AG04450 (cell line): ENCODE measurements around the gene RASL10B. TPM values are rescaled to one million over a fixed set of nuclear protein-coding genes. Genes with fewer than 3 reads are reported as not detected.

Experiments
- CTCF ChIA-PET: fragments of 300-600, 350-600 bp; formaldehyde crosslinking; extraction: SDS; loops from one replicate; lab custom pipeline; 2022; ENCODE audit warnings: antibody characterized with exemption, inconsistent platforms; lab: Charles Lee
- POLR2A ChIA-PET: fragments of 350-600 bp; formaldehyde crosslinking; extraction: SDS; loops from one replicate; lab custom pipeline; 2021; ENCODE audit warnings: antibody characterized with exemption, inconsistent platforms; lab: Yijun Ruan, JAX
- DNase-seq: peaks from one replicate; pipeline ENCODE4 v3.0.0-alpha.2; 2011; ENCODE audit warnings: low read depth, low spot score
- H3K27ac ChIP-seq: one replicate; pipeline ENCODE4 v1.5.1; 2012; ENCODE audit warnings: low read depth, low read length, control low read depth
- H3K27me3 ChIP-seq: one replicate; pipeline ENCODE4 v1.6.0; 2012; ENCODE audit warnings: low read length; ENCODE audit not compliant: control insufficient read depth, insufficient read depth
- H3K4me3 ChIP-seq: 2 replicates; pipeline ENCODE4 v1.5.1; 2011; ENCODE audit warnings: mild to moderate bottlenecking, low read depth, low read length, control low read depth
- H3K9me3 ChIP-seq: 2 replicates; pipeline ENCODE4 v1.5.1; 2012; ENCODE audit warnings: low read length; ENCODE audit not compliant: control insufficient read depth, insufficient read depth
- CTCF ChIP-seq: IDR thresholded peaks from 2 replicates; pipeline ENCODE4 v1.5.1; 2011; ENCODE audit warnings: low read depth, low read length, control low read depth, inconsistent platforms
- polyA minus RNA-seq: library from RNA; depleted of rRNA, polyadenylated mRNA; stranded (reverse); fragments of >200 nt; gene quantifications from 2 replicates; pipeline ENCODE4 v1.2.3, GENCODE V29; 2011; rRNA and poly(A)+ RNA removed
- polyA plus RNA-seq: library from polyadenylated mRNA; depleted of rRNA; stranded (reverse); fragments of >200 nt; gene quantifications from 2 replicates; pipeline ENCODE4 v1.2.3, GENCODE V29; 2011; rRNA removed

The RASL10B gene
- polyA plus RNA-seq (3.3 and 4.3 TPM in 2 replicates), polyA minus RNA-seq (8.0 and 11.4 TPM in 2 replicates)

GRCh38 chr17:35731239-35731916 lies at the start of gene RASL10B:
Gene RASL10B, plus strand, starts transcription at chr17:35731639. Its CDS starts 3,546 bp downstream, at chr17:35735185.
- H3K9me3 ChIP-seq = no peaks in the 10 kb centered on the region; the same call in 1 of the 2 replicates
- no peak for TF ChIP-seq CTCF
- DNase-seq = no peak
- H3K27me3 ChIP-seq = no peaks in the 10 kb centered on the region
- no peak within 1 kb of the TSS for H3K27ac ChIP-seq
- ChIA-PET CTCF (interaction anchor here (0.6 to 2.9 kb wide), 4 partner anchors 16 to 118 kb away, joined by 3 to 21 read pairs (median 8); no protein-coding TSS in a partner anchor), POLR2A (interaction anchor here (1.0 to 1.4 kb wide), 4 partner anchors 8 to 78 kb away, joined by 3 to 5 read pairs (median 4); partner anchors contain the start of gene TAF15)
- peak within 1 kb of the TSS; percentile 70 for H3K4me3 ChIP-seq

GRCh38 chr17:35683591-35683990 lies 47.8 kb upstream of the RASL10B start:
- DNase-seq = no peak
- H3K4me3 ChIP-seq = no peak overlapping the region
- no peaks in the 10 kb centered on the region for H3K9me3 ChIP-seq
- CTCF ChIA-PET = interaction anchor here (0.6 to 3.6 kb wide), 4 partner anchors 13 to 563 kb away, joined by 3 to 9 read pairs (median 4); no protein-coding TSS in a partner anchor
- no peak for TF ChIP-seq CTCF
- POLR2A ChIA-PET = no interaction called here
- no peaks in the 10 kb centered on the region for H3K27me3 ChIP-seq
- no peak overlapping the region for H3K27ac ChIP-seq

- CTCF ChIA-PET = interaction anchor here (0.6 to 3.6 kb wide), 5 partner anchors 13 to 79 kb away, joined by 3 to 9 read pairs (median 3); no protein-coding TSS in a partner anchor
- peak; percentile 1 for DNase-seq
- Histone ChIP-seq H3K27me3 (no peaks in the 10 kb centered on the region), H3K4me3 (no peak overlapping the region), H3K27ac (no peak overlapping the region), H3K9me3 (no peaks in the 10 kb centered on the region)
- no peak for TF ChIP-seq CTCF
- POLR2A ChIA-PET = no interaction called here
These were observed 47.2 kb upstream of the RASL10B start for GRCh38 chr17:35684055-35684802.

- CTCF ChIA-PET = interaction anchor here (0.6 kb wide), 1 partner anchor 45 kb away, joined by 3 read pairs; no protein-coding TSS in a partner anchor
- Histone ChIP-seq H3K9me3 (no peaks in the 10 kb centered on the region), H3K27me3 (no peaks in the 10 kb centered on the region), H3K27ac (no peak overlapping the region), H3K4me3 (no peak overlapping the region)
- no peak for TF ChIP-seq CTCF
- DNase-seq = no peak
- POLR2A ChIA-PET = no interaction called here
These were observed 38.8 kb upstream of the RASL10B start for GRCh38 chr17:35692512-35693210.
